ENCODE data around the gene LKAAEAR1. TPM values are rescaled to one million over a fixed set of nuclear protein-coding genes. Genes with fewer than 3 reads are reported as not detected.

LKAAEAR1 gene
- total and polyA plus RNA-seq, 2 of the 13 experiments (the other 11 are each of a cell fraction or from before 2014, with no cell fraction given): not detected

DNA sequence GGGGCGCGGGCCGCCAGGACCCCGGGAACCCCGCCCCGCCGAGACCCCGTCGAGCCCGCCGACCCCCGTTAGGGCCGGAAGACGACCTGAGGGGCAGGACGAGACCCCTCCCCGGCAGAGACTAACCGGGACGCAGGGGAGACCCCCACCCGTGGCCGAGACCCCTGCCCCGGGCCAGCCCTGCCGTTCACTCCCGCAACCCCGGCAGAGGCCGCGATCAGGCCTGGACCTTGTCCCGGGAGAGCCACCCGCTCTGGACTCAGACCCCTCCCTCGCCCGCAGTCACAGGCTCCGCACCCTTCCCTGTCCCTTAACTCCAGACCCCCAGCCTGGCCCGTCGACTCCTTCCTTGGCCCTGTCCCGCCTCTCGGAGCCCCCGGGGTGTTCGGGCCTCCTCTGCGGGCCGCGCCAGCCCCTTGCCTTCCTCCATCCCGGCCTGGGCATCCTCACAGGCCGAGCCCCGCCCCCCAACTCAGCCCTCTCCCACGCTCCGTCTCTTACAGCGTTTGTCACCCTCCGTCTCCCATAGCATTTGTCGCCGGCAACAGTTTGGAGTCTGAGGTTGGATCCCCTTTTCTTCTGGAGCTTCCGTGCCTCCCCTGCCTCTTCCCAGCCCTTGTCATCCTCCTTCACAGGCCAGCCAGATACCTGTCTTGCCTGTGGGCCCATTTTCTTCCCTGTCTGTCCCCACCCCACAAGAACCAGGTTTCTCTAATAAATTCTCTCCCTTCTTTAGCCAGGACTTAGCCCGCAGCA is 20.6 kb downstream of the LKAAEAR1 start (continued):
- TF ChIP-seq ZNF7 (CRISPR knock-in tag; IDR thresholded peaks at IDR 0.05): no peak
- TF ChIP-seq TEAD3 (CRISPR knock-in tag; optimal IDR thresholded peaks at IDR 0.05; ENCODE audit: borderline replicate concordance): peak; percentile 14
- TF ChIP-seq, protein P1, sequence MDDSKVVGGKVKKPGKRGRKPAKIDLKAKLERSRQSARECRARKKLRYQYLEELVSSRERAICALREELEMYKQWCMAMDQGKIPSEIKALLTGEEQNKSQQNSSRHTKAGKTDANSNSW (CRISPR knock-in tag; IDR thresholded peaks at IDR 0.05; ENCODE audit: borderline replicate concordance): 0 out of 2 replicates have a peak, but pooled peaks have one; percentile 16
- TF ChIP-seq, protein P2, sequence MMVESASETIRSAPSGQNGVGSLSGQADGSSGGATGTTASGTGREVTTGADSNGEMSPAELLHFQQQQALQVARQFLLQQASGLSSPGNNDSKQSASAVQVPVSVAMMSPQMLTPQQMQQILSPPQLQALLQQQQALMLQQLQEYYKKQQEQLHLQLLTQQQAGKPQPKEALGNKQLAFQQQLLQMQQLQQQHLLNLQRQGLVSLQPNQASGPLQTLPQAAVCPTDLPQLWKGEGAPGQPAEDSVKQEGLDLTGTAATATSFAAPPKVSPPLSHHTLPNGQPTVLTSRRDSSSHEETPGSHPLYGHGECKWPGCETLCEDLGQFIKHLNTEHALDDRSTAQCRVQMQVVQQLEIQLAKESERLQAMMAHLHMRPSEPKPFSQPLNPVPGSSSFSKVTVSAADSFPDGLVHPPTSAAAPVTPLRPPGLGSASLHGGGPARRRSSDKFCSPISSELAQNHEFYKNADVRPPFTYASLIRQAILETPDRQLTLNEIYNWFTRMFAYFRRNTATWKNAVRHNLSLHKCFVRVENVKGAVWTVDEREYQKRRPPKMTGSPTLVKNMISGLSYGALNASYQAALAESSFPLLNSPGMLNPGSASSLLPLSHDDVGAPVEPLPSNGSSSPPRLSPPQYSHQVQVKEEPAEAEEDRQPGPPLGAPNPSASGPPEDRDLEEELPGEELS (CRISPR knock-in tag; IDR thresholded peaks at IDR 0.05): 0 out of 2 replicates have a peak, but pooled peaks have one; percentile 23
- TF ChIP-seq ZSCAN29 (CRISPR knock-in tag; conservative IDR thresholded peaks at IDR 0.05): no peak
- TF ChIP-seq CBFB (CRISPR knock-in tag; IDR thresholded peaks at IDR 0.05): 0 out of 2 replicates have a peak, but pooled peaks have one; percentile 40
- peak; percentile 68 for TF ChIP-seq SAP130 (CRISPR knock-in tag; IDR thresholded peaks at IDR 0.05; ENCODE audit: low read depth)
- TF ChIP-seq YY1 (IDR thresholded peaks at IDR 0.05; ENCODE audit: insufficient read depth, insufficient replicate concordance, low read depth, low read length): no peak
- TF ChIP-seq ZNF235 (CRISPR knock-in tag; IDR thresholded peaks at IDR 0.05; ENCODE audit: borderline replicate concordance): peak; percentile 91
- peak; percentile 14; the same call in 1 of the 2 replicates for TF ChIP-seq MIER2 (CRISPR knock-in tag; IDR thresholded peaks at IDR 0.05)
- TF ChIP-seq GATAD2A (CRISPR knock-in tag; IDR thresholded peaks at IDR 0.05): no peak; the same call in 1 of the 2 replicates
- TF ChIP-seq ZNF768 (CRISPR knock-in tag; IDR thresholded peaks at IDR 0.05): peak; percentile 36; the same call in 1 of the 2 replicates
- TF ChIP-seq NR2F6 (IDR thresholded peaks at IDR 0.05): no peak; the same call in 1 of the 2 replicates
- TF ChIP-seq NR2F6 (CRISPR knock-in tag; IDR thresholded peaks at IDR 0.05): 0 out of 2 replicates have a peak, but pooled peaks have one; percentile 17
- TF ChIP-seq ATF1 (CRISPR knock-in tag; IDR thresholded peaks at IDR 0.05): no peak
- no peak for TF ChIP-seq NR1H2 (CRISPR knock-in tag; IDR thresholded peaks at IDR 0.05; ENCODE audit: borderline replicate concordance, low read depth)
- TF ChIP-seq, protein P3, sequence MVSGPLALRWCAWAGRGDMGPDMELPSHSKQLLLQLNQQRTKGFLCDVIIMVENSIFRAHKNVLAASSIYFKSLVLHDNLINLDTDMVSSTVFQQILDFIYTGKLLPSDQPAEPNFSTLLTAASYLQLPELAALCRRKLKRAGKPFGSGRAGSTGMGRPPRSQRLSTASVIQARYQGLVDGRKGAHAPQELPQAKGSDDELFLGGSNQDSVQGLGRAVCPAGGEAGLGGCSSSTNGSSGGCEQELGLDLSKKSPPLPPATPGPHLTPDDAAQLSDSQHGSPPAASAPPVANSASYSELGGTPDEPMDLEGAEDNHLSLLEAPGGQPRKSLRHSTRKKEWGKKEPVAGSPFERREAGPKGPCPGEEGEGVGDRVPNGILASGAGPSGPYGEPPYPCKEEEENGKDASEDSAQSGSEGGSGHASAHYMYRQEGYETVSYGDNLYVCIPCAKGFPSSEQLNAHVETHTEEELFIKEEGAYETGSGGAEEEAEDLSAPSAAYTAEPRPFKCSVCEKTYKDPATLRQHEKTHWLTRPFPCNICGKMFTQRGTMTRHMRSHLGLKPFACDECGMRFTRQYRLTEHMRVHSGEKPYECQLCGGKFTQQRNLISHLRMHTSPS (CRISPR knock-in tag; IDR thresholded peaks at IDR 0.05; ENCODE audit: low read depth): peak; percentile 49; the same call in 1 of the 2 replicates
- peak; percentile 91; the same call in 1 of the 2 replicates for TF ChIP-seq NFE2L1 (CRISPR knock-in tag; IDR thresholded peaks at IDR 0.05; ENCODE audit: borderline replicate concordance)
- no peak for TF ChIP-seq HOXD1 (CRISPR knock-in tag; IDR thresholded peaks at IDR 0.05)
- 0 out of 2 replicates have a peak, but pooled peaks have one; percentile 31 for TF ChIP-seq GATAD1 (CRISPR knock-in tag; IDR thresholded peaks at IDR 0.05)
- 0 out of 2 replicates have a peak, but pooled peaks have one; percentile 18 for TF ChIP-seq BORCS8-MEF2B (CRISPR knock-in tag; IDR thresholded peaks at IDR 0.05)
- TF ChIP-seq ZNF501 (CRISPR knock-in tag; IDR thresholded peaks at IDR 0.05): peak; percentile 89
- TF ChIP-seq ZFP41 (CRISPR knock-in tag; IDR thresholded peaks at IDR 0.05; ENCODE audit: borderline replicate concordance): peak; percentile 64; the same call in 1 of the 2 replicates
- no peak for TF ChIP-seq ZNF33A (CRISPR knock-in tag; IDR thresholded peaks at IDR 0.05; ENCODE audit: borderline replicate concordance)
- TF ChIP-seq NFE2L2 (IDR thresholded peaks at IDR 0.05; ENCODE audit: low read length): peak; percentile 6; the same call in 1 of the 2 replicates
- no peak for TF ChIP-seq ZFP36L1 (CRISPR knock-in tag; IDR thresholded peaks at IDR 0.05)
- TF ChIP-seq HDAC1 (CRISPR knock-in tag; IDR thresholded peaks at IDR 0.05): peak; percentile 9; the same call in 1 of the 2 replicates
- peak; percentile 16; the same call in 1 of the 2 replicates for TF ChIP-seq MTA3 (CRISPR knock-in tag; IDR thresholded peaks at IDR 0.05)
- peak; percentile 31 for TF ChIP-seq SALL1 (CRISPR knock-in tag; IDR thresholded peaks at IDR 0.05)

All from HepG2 (cell line).